HL-60 (cell line): ENCODE measurements around the gene CACNA2D3.

Source experiments
- DNase-seq, 2 experiments: peaks; one replicate each; pipeline ENCODE4 v3.0.0-alpha.2; 2010 to 2020; ENCODE audit warnings: low read depth in 1 of 2, low spot score in 1 of 2
- H3K27ac ChIP-seq: fragments of 250-450 bp; sonication (Bioruptor Pico); replicated peaks from 2 replicates; pipeline ENCODE4 v1.5.1; 2020; ENCODE audit warnings: mild to moderate bottlenecking, moderate library complexity
- H3K27me3 ChIP-seq: fragments of 250-450 bp; sonication (Bioruptor Pico); 2 replicates; pipeline ENCODE4 v1.5.1; 2021; ENCODE audit warnings: mild to moderate bottlenecking, moderate library complexity; ENCODE audit not compliant: insufficient read depth, poor library complexity, severe bottlenecking
- H3K4me3 ChIP-seq: replicated peaks from 2 replicates; pipeline ENCODE4 v1.5.1; 2011; ENCODE audit warnings: mild to moderate bottlenecking, control low read depth, low read length; ENCODE audit not compliant: insufficient read depth
- CTCF ChIP-seq: IDR thresholded peaks from one replicate; pipeline ENCODE4 v1.5.1; 2011; ENCODE audit warnings: low read length, control low read depth, inconsistent platforms; ENCODE audit not compliant: insufficient read depth
- GABPA ChIP-seq: IDR thresholded peaks from 2 replicates; pipeline ENCODE4 v1.6.1; 2012; ENCODE audit warnings: low read depth
- POLR2AphosphoS5 ChIP-seq: IDR thresholded peaks from 2 replicates; pipeline ENCODE4 v1.6.1; 2012; ENCODE audit warnings: low read depth
- SPI1 ChIP-seq: IDR thresholded peaks from 2 replicates; pipeline ENCODE4 v1.6.1; 2012; ENCODE audit warnings: low read depth, mild to moderate bottlenecking, borderline replicate concordance
- TF ChIP-seq, protein P1 (sequence below): IDR thresholded peaks from 2 replicates; pipeline ENCODE4 v1.6.1; 2012; ENCODE audit warnings: low read depth; ENCODE audit not compliant: insufficient replicate concordance

CACNA2D3 gene

DNA sequence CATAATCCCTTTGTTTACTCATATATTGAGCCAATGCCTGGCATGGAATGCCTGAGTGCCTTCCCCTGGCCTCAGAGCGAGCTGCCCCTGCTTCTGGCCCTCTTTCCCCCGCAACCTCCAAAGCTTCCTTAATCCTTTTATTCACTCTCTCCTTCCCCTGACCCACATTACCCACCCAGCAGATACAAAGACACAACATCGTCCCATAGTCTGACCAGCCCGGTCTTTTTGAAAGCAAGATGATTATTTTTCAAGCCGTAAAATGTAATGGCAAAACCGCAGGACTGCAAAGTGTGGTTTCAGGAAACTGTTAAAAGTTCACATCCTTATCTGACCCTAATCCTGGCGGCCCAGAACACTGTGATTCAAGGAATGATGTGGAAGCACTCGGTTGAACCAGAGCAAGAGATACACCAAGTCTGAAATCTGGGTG, 883.9 kb downstream of the CACNA2D3 start:
- Histone ChIP-seq H3K4me3 (no peak overlapping the region), H3K27ac (no peak overlapping the region), H3K27me3 (no peaks in the 10 kb centered on the region)
- no peak for TF ChIP-seq GABPA
- no peak for TF ChIP-seq CTCF
- no peak for TF ChIP-seq SPI1
- TF ChIP-seq, protein P1, sequence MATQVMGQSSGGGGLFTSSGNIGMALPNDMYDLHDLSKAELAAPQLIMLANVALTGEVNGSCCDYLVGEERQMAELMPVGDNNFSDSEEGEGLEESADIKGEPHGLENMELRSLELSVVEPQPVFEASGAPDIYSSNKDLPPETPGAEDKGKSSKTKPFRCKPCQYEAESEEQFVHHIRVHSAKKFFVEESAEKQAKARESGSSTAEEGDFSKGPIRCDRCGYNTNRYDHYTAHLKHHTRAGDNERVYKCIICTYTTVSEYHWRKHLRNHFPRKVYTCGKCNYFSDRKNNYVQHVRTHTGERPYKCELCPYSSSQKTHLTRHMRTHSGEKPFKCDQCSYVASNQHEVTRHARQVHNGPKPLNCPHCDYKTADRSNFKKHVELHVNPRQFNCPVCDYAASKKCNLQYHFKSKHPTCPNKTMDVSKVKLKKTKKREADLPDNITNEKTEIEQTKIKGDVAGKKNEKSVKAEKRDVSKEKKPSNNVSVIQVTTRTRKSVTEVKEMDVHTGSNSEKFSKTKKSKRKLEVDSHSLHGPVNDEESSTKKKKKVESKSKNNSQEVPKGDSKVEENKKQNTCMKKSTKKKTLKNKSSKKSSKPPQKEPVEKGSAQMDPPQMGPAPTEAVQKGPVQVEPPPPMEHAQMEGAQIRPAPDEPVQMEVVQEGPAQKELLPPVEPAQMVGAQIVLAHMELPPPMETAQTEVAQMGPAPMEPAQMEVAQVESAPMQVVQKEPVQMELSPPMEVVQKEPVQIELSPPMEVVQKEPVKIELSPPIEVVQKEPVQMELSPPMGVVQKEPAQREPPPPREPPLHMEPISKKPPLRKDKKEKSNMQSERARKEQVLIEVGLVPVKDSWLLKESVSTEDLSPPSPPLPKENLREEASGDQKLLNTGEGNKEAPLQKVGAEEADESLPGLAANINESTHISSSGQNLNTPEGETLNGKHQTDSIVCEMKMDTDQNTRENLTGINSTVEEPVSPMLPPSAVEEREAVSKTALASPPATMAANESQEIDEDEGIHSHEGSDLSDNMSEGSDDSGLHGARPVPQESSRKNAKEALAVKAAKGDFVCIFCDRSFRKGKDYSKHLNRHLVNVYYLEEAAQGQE: no peak
- TF ChIP-seq POLR2AphosphoS5: no peak
- DNase-seq: no peak

- H3K27me3 ChIP-seq: no peaks in the 10 kb centered on the region
- H3K27ac ChIP-seq: no peak overlapping the region
- no peak for DNase-seq
- H3K4me3 ChIP-seq: no peak overlapping the region
- no peak for TF ChIP-seq CTCF
- no peak for TF ChIP-seq SPI1
- TF ChIP-seq, protein P1: no peak
- no peak for TF ChIP-seq POLR2AphosphoS5
- no peak for TF ChIP-seq GABPA
Measured at GRCh38 chr3:55007971-55008370, 885.6 kb downstream of the CACNA2D3 start.

DNA sequence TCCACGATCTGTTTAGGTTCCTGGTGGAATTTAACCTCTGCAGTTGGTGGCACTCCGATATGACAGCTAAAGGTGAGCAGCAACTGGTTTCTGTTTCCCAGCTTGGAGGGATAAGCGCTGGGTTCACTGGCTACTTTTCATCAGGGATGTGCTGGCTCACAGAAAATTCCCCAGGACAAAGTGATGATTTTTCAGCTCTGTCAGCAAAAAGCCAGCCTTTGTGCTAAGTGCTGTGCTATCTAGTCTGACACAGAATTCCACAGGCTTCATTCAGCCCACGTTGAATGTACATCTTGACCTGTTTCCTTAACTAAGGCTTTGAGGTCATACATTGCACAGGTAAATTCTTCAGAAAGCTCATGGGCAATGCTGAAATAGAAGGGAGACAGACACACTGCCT, 887.0 kb downstream of the CACNA2D3 start:
- no peak overlapping the region for H3K27ac ChIP-seq
- no peak overlapping the region for H3K4me3 ChIP-seq
- TF ChIP-seq GABPA (no peak), CTCF (no peak), POLR2AphosphoS5 (no peak), SPI1 (no peak)
- TF ChIP-seq, protein P1: no peak
- DNase-seq: no peak
- H3K27me3 ChIP-seq: no peaks in the 10 kb centered on the region
